OCI-LY7 (cell line): Measurements from ENCODE around the gene SOX12. TPM values are rescaled to one million over a fixed set of nuclear protein-coding genes. Genes with fewer than 3 reads are reported as not detected.
A peak's percentile ranks its signal among the peaks of the same experiment; 100 is the strongest.

ENCODE experiments used
- BruUV-seq: library from RNA; stranded (reverse); fragments of 400-500 nt; replicated peaks from 2 replicates; lab custom pipeline; 2021; lab: Mats Ljungman, UMichigan
- CTCF ChIA-PET: fragments of 300-600 bp; sonication (Branson Sonifier 250); formaldehyde crosslinking; loops from one replicate; lab custom pipeline; 2022; ENCODE audit warnings: antibody characterized with exemption; ENCODE audit not compliant: unreplicated experiment; lab: Charles Lee
- POLR2A ChIA-PET: fragments of 300-600 bp; sonication (Branson Sonifier 250); formaldehyde crosslinking; loops from one replicate; lab custom pipeline; 2022; ENCODE audit warnings: antibody characterized with exemption; lab: Charles Lee
- DNase-seq: peaks from one replicate; pipeline ENCODE4 v3.0.0-alpha.2; 2015; ENCODE audit warnings: low spot score
- H2AFZ ChIP-seq: fragments of 200-600 bp; sonication (generic), shearing (Covaris generic); 2 replicates; pipeline ENCODE4 v1.6.1; 2014; ENCODE audit warnings: mild to moderate bottlenecking, antibody characterized with exemption, low read length, moderate library complexity
- H3K27ac ChIP-seq: fragments of 200-600 bp; sonication (generic); 2 replicates; pipeline ENCODE4 v1.5.1; 2014; ENCODE audit warnings: mixed run types, low read depth, mild to moderate bottlenecking, moderate library complexity, low read length, inconsistent platforms; ENCODE audit not compliant: poor library complexity, severe bottlenecking
- H3K36me3 ChIP-seq: fragments of 200-600 bp; sonication (generic); 2 replicates; pipeline ENCODE4 v1.6.1; 2014; ENCODE audit warnings: mild to moderate bottlenecking, antibody characterized with exemption, low read length, moderate library complexity, mixed read lengths; ENCODE audit not compliant: insufficient read depth
- H3K4me1 ChIP-seq: fragments of 200-600 bp; sonication (generic); 2 replicates; pipeline ENCODE4 v1.5.1; 2014; ENCODE audit warnings: mild to moderate bottlenecking, low read length; ENCODE audit not compliant: insufficient read depth, poor library complexity, severe bottlenecking
- H3K4me2 ChIP-seq: fragments of 200-600 bp; sonication (generic); 2 replicates; pipeline ENCODE4 v1.6.1; 2014; ENCODE audit warnings: mild to moderate bottlenecking, low read length
- H3K4me3 ChIP-seq: fragments of 200-600 bp; sonication (generic); 2 replicates; pipeline ENCODE4 v1.5.1; 2014; ENCODE audit warnings: mild to moderate bottlenecking, low read depth, low read length; ENCODE audit not compliant: poor library complexity, severe bottlenecking
- H3K79me2 ChIP-seq: fragments of 200-600 bp; sonication (generic); 2 replicates; pipeline ENCODE4 v1.6.1; 2016; ENCODE audit warnings: low read depth, mild to moderate bottlenecking, low read length, moderate library complexity, mixed read lengths; ENCODE audit not compliant: insufficient read depth
- H3K9me2 ChIP-seq: fragments of 200-600 bp; sonication (generic); 2 replicates; pipeline ENCODE4 v1.6.1; 2016; ENCODE audit warnings: mild to moderate bottlenecking, low read length, mixed read lengths; ENCODE audit not compliant: insufficient read depth
- H3K9me3 ChIP-seq: fragments of 200-600 bp; sonication (generic); 2 replicates; pipeline ENCODE4 v1.6.1; 2014; ENCODE audit warnings: mild to moderate bottlenecking, mixed run types, low read length, mixed read lengths
- H4K20me1 ChIP-seq: fragments of 200-600 bp; sonication (generic); 2 replicates; pipeline ENCODE4 v1.6.1; 2014; ENCODE audit warnings: mild to moderate bottlenecking, antibody characterized with exemption, low read length, moderate library complexity, mixed read lengths; ENCODE audit not compliant: insufficient read depth
- CTCF ChIP-seq: fragments of 200-600 bp; sonication (generic); conservative IDR thresholded peaks from 2 replicates; pipeline ENCODE4 v1.5.1; 2014; ENCODE audit warnings: mild to moderate bottlenecking, antibody characterized with exemption, low read length, moderate library complexity, mixed read lengths
- EZH2phosphoT487 ChIP-seq: fragments of 200-600 bp; sonication (generic); IDR thresholded peaks from 2 replicates; pipeline ENCODE4 v1.6.1; 2018; ENCODE audit warnings: low read depth, borderline replicate concordance, mild to moderate bottlenecking, mixed run types, antibody characterized with exemption, low read length, moderate library complexity, mixed read lengths
- intact Hi-C: fragments of 100-400 bp; cut with micrococcal nuclease; formaldehyde crosslinking; loops from one replicate; pipeline ENCODE4 v1.10.0; 2022; ENCODE audit not compliant: unreplicated experiment
- total RNA-seq, 2 experiments: library from RNA; depleted of rRNA in 1 of 2; stranded (reverse); fragments of >200 nt in 1 of 2; shearing (Covaris generic) in 1 of 2; gene quantifications; 2 replicates each; pipeline ENCODE4 v1.2.3, GENCODE V29; 2014 to 2022

Gene SOX12
- total RNA-seq, 2 experiments from 2014 or later: 16.4 to 43.8 TPM

DNA sequence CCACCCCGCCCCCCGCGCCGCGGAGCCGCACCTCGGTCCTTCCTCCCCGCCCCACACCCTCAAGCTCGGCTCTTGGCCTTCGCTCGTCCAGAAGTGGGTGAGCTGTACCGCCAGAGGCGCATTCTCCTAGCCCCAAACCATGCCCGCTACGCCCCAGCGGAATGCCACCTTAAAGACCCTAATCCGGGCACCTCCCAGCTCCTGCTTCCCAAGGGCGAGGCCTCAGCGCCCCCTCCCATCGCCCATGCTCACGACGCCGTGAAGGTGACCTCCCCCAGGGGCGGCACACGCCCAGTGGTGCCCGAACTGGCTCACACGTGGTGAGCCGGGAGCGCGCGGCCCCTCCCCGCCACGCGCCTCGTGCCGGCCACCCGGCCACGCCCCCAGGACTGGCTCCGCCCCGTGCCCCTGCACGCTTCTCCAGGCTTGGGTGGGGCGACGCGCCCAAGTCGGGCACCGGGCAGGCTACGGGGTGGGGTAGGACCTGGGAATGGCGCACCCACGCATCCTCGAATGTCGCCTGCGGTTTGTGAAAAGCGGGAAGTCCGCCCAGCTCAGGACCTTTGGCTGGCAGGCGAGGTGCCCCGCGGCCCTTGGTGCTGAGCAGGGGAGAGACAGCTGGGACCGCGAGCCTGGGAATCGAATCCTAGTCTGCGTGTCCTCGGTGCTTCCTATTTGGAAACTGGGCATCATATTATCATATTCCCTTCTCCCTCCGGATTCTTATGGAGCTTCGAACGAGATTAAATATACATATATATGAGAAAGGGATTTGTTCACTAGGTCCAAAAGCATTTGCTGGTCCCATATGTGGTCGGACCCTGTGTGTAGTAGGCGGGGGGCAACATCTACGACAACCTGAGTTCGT is 941 bp upstream of the SOX12 start:
- BruUV-seq: TSS peak; percentile 96
- no peak for TF ChIP-seq EZH2phosphoT487
- TF ChIP-seq CTCF: peak; percentile 53
- no peaks in the 10 kb centered on the region for H3K9me3 ChIP-seq
- intact Hi-C loops: loop anchor here (1.0 kb wide), 2 partner anchors 14 to 27 kb away; partner anchors contain the start of gene ZCCHC3
- H3K4me3 ChIP-seq: peak overlapping the region; percentile 98
- peak overlapping the region; percentile 81 for H3K27ac ChIP-seq
- H3K4me1 ChIP-seq: peaks cover 25% of the 10 kb centered on the region
- peaks cover 29% of the 10 kb centered on the region for H3K79me2 ChIP-seq
- peaks cover 21% of the 10 kb centered on the region for H3K36me3 ChIP-seq
- H3K4me2 ChIP-seq: peak overlapping the region; percentile 99
- peaks cover 13% of the 10 kb centered on the region; the same call in 1 of the 2 replicates for H4K20me1 ChIP-seq
- H3K9me2 ChIP-seq: no peaks in the 10 kb centered on the region
- ChIA-PET POLR2A (interaction anchor here (0.6 to 3.0 kb wide), 11 partner anchors 12 to 83 kb away, joined by 3 to 12 read pairs (median 3); partner anchors contain the start of genes TRIB3 and ZCCHC3), CTCF (interaction anchor here (0.5 to 1.4 kb wide), 3 partner anchors 14 to 85 kb away, joined by 4 to 6 read pairs (median 4); no protein-coding TSS in a partner anchor)
- H2AFZ ChIP-seq: peak overlapping the region; percentile 91
- DNase-seq: peak; percentile 94

GRCh38 chr20:325889-326644 is 715 bp downstream of the SOX12 start:
- Histone ChIP-seq H3K4me1 (peaks cover 36% of the 10 kb centered on the region), H3K4me3 (peak overlapping the region; percentile 98), H3K4me2 (peak overlapping the region; percentile 91), H4K20me1 (peaks cover 19% of the 10 kb centered on the region; the same call in 1 of the 2 replicates), H2AFZ (no peak overlapping the region), H3K36me3 (peaks cover 34% of the 10 kb centered on the region), H3K9me2 (no peaks in the 10 kb centered on the region), H3K9me3 (no peaks in the 10 kb centered on the region), H3K79me2 (peaks cover 35% of the 10 kb centered on the region), H3K27ac (peak overlapping the region; percentile 85)
- TF ChIP-seq EZH2phosphoT487 (no peak), CTCF (no peak)
- ChIA-PET POLR2A (interaction anchor here (0.6 kb wide), 1 partner anchor 21 kb away, joined by 5 read pairs; no protein-coding TSS in a partner anchor), CTCF (no interaction called here)
- intact Hi-C loops: loop anchor here (1.0 kb wide), 1 partner anchor 29 kb away; the partner anchor contains the start of gene ZCCHC3
- BruUV-seq: no TSS peak
- DNase-seq: peak; percentile 84
